A673 (cell line): ENCODE results near the gene RBCK1.

ENCODE experiments used
- EZH2 ChIP-seq: fragments of 200-600 bp; sonication (generic); IDR thresholded peaks from 2 replicates; pipeline ENCODE4 v1.6.1; 2017; ENCODE audit warnings: borderline replicate concordance, low read depth, mild to moderate bottlenecking, mixed read lengths, antibody characterized with exemption, low read length; ENCODE audit not compliant: poor library complexity, severe bottlenecking
- TF ChIP-seq, protein P1 (sequence below): fragments of 300-800, 200-600 bp; sonication (generic); conservative IDR thresholded peaks from 2 replicates; pipeline ENCODE4 v1.5.1; 2017; ENCODE audit warnings: low read depth, mild to moderate bottlenecking, antibody characterized with exemption, low read length, moderate library complexity, mixed read lengths

GRCh38 chr20:460180-460579 lies 52.1 kb downstream of the RBCK1 start:
- TF ChIP-seq, protein P1, sequence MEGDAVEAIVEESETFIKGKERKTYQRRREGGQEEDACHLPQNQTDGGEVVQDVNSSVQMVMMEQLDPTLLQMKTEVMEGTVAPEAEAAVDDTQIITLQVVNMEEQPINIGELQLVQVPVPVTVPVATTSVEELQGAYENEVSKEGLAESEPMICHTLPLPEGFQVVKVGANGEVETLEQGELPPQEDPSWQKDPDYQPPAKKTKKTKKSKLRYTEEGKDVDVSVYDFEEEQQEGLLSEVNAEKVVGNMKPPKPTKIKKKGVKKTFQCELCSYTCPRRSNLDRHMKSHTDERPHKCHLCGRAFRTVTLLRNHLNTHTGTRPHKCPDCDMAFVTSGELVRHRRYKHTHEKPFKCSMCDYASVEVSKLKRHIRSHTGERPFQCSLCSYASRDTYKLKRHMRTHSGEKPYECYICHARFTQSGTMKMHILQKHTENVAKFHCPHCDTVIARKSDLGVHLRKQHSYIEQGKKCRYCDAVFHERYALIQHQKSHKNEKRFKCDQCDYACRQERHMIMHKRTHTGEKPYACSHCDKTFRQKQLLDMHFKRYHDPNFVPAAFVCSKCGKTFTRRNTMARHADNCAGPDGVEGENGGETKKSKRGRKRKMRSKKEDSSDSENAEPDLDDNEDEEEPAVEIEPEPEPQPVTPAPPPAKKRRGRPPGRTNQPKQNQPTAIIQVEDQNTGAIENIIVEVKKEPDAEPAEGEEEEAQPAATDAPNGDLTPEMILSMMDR = no peak
- no peak for TF ChIP-seq EZH2
